ENCODE data around the gene SPNS2.

Gene SPNS2

DNA sequence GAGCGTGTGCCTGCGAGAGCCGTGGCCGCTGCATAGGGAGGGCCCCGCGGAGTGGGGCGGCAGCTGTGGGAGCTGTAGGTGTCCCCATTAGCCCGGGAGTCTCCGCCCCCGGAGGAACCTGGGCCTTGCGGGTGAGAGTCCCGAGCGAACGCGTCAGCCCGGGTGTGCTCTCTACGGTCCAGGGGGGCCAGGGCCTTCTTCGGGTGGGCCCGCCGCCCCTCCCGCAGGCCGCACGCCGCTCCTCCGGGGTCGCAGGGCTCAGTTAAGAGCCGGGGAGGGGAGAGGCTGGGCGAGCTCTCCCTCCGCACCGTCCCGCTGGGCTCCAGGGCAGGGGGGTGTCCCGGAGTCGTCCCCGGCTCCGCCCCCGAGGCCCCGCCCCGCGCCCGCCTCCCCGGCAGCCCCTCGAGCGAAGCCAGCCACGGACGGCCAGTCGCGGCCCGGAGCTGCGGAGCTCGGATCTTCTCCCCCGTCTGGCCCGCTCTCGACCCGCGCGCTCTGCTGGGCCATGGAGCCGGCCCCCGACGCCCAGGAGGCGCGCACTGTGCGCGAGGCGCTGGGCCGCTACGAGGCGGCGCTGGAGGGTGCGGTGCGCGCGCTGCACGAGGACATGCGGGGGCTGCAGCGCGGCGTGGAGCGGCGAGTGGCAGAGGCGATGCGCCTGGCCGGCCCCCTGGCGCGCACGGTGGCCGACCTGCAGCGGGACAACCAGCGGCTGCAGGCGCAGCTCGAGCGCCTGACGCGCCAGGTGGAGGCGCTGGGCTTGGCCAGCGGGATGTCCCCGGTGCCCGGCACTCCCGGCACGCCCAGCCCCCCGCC lies 85.6 kb downstream of the SPNS2 start, which contains the start of gene SMTNL2:
SMTNL2 (plus strand) TSS at position 429 of the 816 bp plus-strand sequence; CDS start at position 506, 77 bp downstream.
- TF ChIP-seq, protein P1, sequence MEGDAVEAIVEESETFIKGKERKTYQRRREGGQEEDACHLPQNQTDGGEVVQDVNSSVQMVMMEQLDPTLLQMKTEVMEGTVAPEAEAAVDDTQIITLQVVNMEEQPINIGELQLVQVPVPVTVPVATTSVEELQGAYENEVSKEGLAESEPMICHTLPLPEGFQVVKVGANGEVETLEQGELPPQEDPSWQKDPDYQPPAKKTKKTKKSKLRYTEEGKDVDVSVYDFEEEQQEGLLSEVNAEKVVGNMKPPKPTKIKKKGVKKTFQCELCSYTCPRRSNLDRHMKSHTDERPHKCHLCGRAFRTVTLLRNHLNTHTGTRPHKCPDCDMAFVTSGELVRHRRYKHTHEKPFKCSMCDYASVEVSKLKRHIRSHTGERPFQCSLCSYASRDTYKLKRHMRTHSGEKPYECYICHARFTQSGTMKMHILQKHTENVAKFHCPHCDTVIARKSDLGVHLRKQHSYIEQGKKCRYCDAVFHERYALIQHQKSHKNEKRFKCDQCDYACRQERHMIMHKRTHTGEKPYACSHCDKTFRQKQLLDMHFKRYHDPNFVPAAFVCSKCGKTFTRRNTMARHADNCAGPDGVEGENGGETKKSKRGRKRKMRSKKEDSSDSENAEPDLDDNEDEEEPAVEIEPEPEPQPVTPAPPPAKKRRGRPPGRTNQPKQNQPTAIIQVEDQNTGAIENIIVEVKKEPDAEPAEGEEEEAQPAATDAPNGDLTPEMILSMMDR (conservative IDR thresholded peaks at IDR 0.05; ENCODE audit: control insufficient read depth, insufficient read depth, low read depth, low read length) = no peak
- H3K4me3 ChIP-seq (ENCODE audit: control insufficient read depth, low read depth, low read length) = no peak within 1 kb of the TSS
- no peak for DNase-seq (ENCODE audit: low read depth)

DNA sequence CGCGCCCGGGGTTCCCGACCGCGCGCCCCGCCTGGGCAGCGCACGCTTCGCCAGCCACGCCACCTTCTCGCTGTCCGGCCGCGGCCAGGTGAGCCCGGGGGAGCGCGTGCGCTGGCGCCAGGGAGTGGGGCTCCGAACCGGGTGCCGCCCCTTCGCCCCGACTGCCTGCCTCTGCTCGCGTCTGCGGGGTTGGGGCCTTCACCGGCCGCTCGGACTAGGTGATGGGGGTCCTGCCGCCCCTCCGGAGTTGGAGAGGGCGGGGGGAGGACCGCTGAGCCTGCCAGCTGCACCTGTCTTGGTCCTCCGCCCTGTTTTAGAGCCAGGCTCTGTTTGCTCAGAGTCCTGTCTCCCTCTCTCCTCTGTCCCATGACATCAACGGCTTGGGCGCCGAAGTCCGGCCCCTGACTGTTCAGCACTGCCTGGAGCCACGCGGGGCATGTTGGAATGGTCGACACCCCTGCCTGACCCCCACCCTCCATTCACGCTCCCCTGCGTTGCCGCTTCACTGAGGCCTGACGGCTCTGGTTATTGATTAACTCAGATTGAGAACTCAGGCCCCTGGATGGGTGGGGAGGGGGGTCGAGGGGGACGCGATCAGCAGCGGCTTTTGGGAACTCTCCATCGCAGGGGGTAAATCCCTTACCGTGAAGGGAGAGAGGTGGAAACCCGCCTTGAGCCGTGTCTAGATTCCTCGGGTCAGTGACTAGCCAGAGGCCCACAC lies 86.4 kb downstream of the SPNS2 start:
- no peak for DNase-seq (ENCODE audit: low read depth)
- TF ChIP-seq, protein P1 (conservative IDR thresholded peaks at IDR 0.05; ENCODE audit: control insufficient read depth, insufficient read depth, low read depth, low read length) = no peak
- H3K4me3 ChIP-seq (ENCODE audit: control insufficient read depth, low read depth, low read length) = no peak overlapping the region

DNA sequence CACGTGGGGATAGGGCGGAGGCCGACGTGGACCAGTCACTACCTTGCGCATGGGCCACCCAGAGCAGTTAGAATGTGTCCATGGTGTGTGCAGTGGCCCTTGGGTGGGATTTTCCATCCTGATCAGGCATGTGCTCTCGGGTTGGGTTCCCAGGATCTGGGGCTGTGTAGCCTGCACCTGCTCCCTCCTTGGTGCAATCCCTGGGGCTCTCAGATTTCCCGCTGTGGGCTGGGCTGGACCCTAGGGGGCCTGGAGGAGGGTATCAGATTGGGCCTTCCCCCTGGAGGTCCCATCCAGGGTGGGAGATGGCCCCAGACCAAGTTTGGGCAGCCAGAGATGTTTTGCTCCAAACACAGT lies 86.9 kb downstream of the SPNS2 start:
- H3K4me3 ChIP-seq (ENCODE audit: control insufficient read depth, low read depth, low read length) = no peak overlapping the region
- TF ChIP-seq, protein P1 (conservative IDR thresholded peaks at IDR 0.05; ENCODE audit: control insufficient read depth, insufficient read depth, low read depth, low read length) = no peak
- DNase-seq (ENCODE audit: low read depth) = no peak

DNA sequence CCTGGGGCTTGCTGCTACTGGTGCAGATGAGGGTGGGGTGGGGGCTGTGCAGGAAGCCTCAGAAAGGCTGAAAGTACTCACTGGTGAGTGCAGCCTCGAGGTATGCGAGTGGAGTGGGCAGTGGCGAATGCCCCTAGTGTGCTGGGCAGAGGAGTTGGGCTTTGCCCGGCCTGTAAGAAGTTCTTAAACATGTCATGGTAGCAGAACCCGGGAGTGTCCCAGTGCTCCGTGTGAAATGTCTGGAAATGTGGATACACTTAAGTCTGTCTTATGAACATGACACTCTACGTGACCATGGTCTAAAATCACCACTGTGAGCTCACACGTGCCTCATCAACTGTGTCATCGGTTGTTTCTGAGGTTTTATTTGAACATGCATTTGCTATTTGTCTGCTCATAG lies 87.4 kb downstream of the SPNS2 start:
- TF ChIP-seq, protein P1 (conservative IDR thresholded peaks at IDR 0.05; ENCODE audit: control insufficient read depth, insufficient read depth, low read depth, low read length) = no peak
- H3K4me3 ChIP-seq (ENCODE audit: control insufficient read depth, low read depth, low read length) = no peak overlapping the region
- DNase-seq (ENCODE audit: low read depth) = no peak

DNA sequence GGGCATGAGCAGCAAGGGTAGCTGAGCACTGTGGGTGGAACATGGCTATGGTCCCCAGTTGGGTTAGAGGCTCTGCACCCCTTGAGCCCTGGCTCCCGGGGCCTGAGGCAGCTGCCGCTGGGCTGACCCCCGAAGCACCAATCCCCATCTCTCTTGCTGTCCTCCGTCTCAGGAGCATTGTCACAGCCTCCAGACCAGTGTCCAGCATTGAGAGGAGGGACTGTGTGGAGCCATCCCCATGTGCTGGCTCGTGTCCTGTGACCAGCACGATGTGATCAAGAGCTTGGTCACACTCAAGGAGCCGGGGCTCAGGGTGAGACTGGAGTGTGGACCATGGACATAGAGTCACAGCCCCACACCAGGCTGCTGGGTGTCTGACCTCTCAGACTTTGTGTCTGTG lies 88.5 kb downstream of the SPNS2 start:
- H3K4me3 ChIP-seq (ENCODE audit: control insufficient read depth, low read depth, low read length) = no peak overlapping the region

DNA sequence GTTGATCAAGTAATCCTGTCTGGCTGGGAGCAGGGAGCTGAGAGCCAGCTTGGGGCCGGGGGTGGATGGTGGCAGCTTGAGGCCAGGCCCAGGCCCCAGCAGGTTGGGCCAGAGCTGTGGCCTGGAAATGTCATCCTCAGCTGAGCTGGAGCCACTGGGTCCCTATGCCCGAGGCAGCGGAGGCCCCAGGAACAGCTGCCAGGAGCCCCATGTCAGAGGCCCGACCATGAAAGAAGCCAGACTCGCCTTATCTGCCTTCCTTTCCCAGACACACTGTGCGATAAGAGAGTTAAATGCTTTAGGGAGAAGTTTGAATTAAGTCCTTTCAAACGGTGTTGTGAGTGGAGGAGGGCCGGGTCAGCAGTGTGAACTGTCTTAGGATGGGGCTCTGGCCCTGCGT lies 89.1 kb downstream of the SPNS2 start:
- TF ChIP-seq, protein P1 (conservative IDR thresholded peaks at IDR 0.05; ENCODE audit: control insufficient read depth, insufficient read depth, low read depth, low read length) = no peak
- H3K4me3 ChIP-seq (ENCODE audit: control insufficient read depth, low read depth, low read length) = no peak overlapping the region
- DNase-seq (ENCODE audit: low read depth) = no peak

More for the DNA sequence above, 88.5 kb downstream of the SPNS2 start:
- TF ChIP-seq, protein P1 (conservative IDR thresholded peaks at IDR 0.05; ENCODE audit: control insufficient read depth, insufficient read depth, low read depth, low read length) = no peak
- no peak for DNase-seq (ENCODE audit: low read depth)
